ENCODE results near the gene HAPLN2.

- TF ChIP-seq POLR2A (IDR thresholded peaks at IDR 0.05; ENCODE audit: low read depth, low read length) (no peak), CTCF (conservative IDR thresholded peaks at IDR 0.05; ENCODE audit: low read depth, low read length) (no peak), MXI1 (IDR thresholded peaks at IDR 0.05; ENCODE audit: borderline replicate concordance, low read depth, low read length) (no peak), SMC3 (IDR thresholded peaks at IDR 0.05; ENCODE audit: low read depth, low read length) (no peak), RAD21 (IDR thresholded peaks at IDR 0.05; ENCODE audit: low read length) (no peak)
These were observed 21.9 kb downstream of the HAPLN2 start for GRCh38 chr1:156640842-156641706.

Measured in IMR-90 (cell line).